HG02943 (cell line): ENCODE data around the gene NAIF1.
A peak's percentile ranks its signal among the peaks of the same experiment; 100 is the strongest.

Experiments used
- ATAC-seq: cut with Tn5 transposase; IDR thresholded peaks from one replicate; pipeline ENCODE4 v1.9.1; 2021; ENCODE audit warnings: mild to moderate bottlenecking, low read depth, moderate library complexity; ENCODE audit not compliant: unreplicated experiment

NAIF1 gene

GRCh38 chr9:128102861-128103588 lies 35.9 kb upstream of the NAIF1 start:
- ATAC-seq = no peak

GRCh38 chr9:128102196-128102595 lies 35.1 kb upstream of the NAIF1 start:
- no peak for ATAC-seq

- no peak for ATAC-seq
Measured at GRCh38 chr9:128101690-128102089, 34.6 kb upstream of the NAIF1 start.

- no peak for ATAC-seq
Measured at GRCh38 chr9:128101231-128101661, 34.1 kb upstream of the NAIF1 start.

GRCh38 chr9:128100581-128100980 lies 33.5 kb upstream of the NAIF1 start:
- no peak for ATAC-seq

GRCh38 chr9:128099932-128100491 lies 32.9 kb upstream of the NAIF1 start:
- ATAC-seq = no peak

- ATAC-seq = no peak
Measured at GRCh38 chr9:128099231-128099931, 32.3 kb upstream of the NAIF1 start.

- no peak for ATAC-seq
Measured at GRCh38 chr9:128098297-128099230, 31.4 kb upstream of the NAIF1 start.

GRCh38 chr9:128097543-128098296 lies 30.6 kb upstream of the NAIF1 start:
- no peak for ATAC-seq

GRCh38 chr9:128096616-128097536 lies 29.8 kb upstream of the NAIF1 start:
- ATAC-seq = no peak

- no peak for ATAC-seq
Measured at GRCh38 chr9:128094950-128095544, 27.9 kb upstream of the NAIF1 start.

GRCh38 chr9:128094166-128094949 lies 27.2 kb upstream of the NAIF1 start:
- ATAC-seq = peak; percentile 82

- no peak for ATAC-seq
Measured at GRCh38 chr9:128093011-128093410, 25.9 kb upstream of the NAIF1 start.

GRCh38 chr9:128092199-128092977 lies 25.3 kb upstream of the NAIF1 start:
- ATAC-seq = no peak

- no peak for ATAC-seq
Measured at GRCh38 chr9:128091571-128091970, 24.5 kb upstream of the NAIF1 start.

GRCh38 chr9:128091144-128091543 lies 24.0 kb upstream of the NAIF1 start:
- ATAC-seq = no peak

GRCh38 chr9:128089299-128089698 lies 22.2 kb upstream of the NAIF1 start:
- no peak for ATAC-seq
